Loucy (cell line): ENCODE data around the gene TBC1D30.
"Not testable (repeated sequence)": the region's sequence is repeated elsewhere in the genome, so short reads cannot be mapped to it uniquely, and the experiment has no call there.

Source experiments
- H2AFZ ChIP-seq: fragments of 200-600 bp; sonication (generic); 2 replicates; pipeline ENCODE4 v1.6.0; 2016; ENCODE audit warnings: antibody characterized with exemption, mild to moderate bottlenecking, low read length, moderate library complexity
- H3F3A ChIP-seq: fragments of 200-600 bp; 2 replicates; pipeline ENCODE4 v1.6.0; 2016; ENCODE audit warnings: antibody characterized with exemption, low read depth, mild to moderate bottlenecking
- H3K27me3 ChIP-seq: fragments of 200-600 bp; sonication (generic); 2 replicates; pipeline ENCODE4 v1.6.1; 2014; ENCODE audit warnings: low read length, mild to moderate bottlenecking; ENCODE audit not compliant: insufficient read depth, poor library complexity, severe bottlenecking
- H3K36me3 ChIP-seq: fragments of 200-600 bp; sonication (generic); 2 replicates; pipeline ENCODE4 v1.6.1; 2016; ENCODE audit warnings: low read length; ENCODE audit not compliant: insufficient read depth
- H3K4me1 ChIP-seq: fragments of 200-600 bp; sonication (generic); 2 replicates; pipeline ENCODE4 v1.5.1; 2014; ENCODE audit warnings: low read length, mild to moderate bottlenecking; ENCODE audit not compliant: insufficient read depth, poor library complexity, severe bottlenecking
- H3K4me2 ChIP-seq: fragments of 200-600 bp; sonication (generic); 2 replicates; pipeline ENCODE4 v1.6.0; 2014; ENCODE audit warnings: antibody characterized with exemption, low read length, low read depth, mild to moderate bottlenecking; ENCODE audit not compliant: poor library complexity, severe bottlenecking
- H3K4me3 ChIP-seq: fragments of 200-600 bp; sonication (generic); 2 replicates; pipeline ENCODE4 v1.5.1; 2014; ENCODE audit warnings: low read length, mild to moderate bottlenecking, mixed read lengths; ENCODE audit not compliant: poor library complexity, severe bottlenecking
- H3K79me2 ChIP-seq: fragments of 200-600 bp; sonication (generic); 2 replicates; pipeline ENCODE4 v1.6.1; 2014; ENCODE audit warnings: low read length; ENCODE audit not compliant: insufficient read depth
- H3K9ac ChIP-seq: fragments of 200-600 bp; sonication (generic); 2 replicates; pipeline ENCODE4 v1.6.0; 2014; ENCODE audit warnings: mild to moderate bottlenecking, low read depth, low read length, moderate library complexity; ENCODE audit not compliant: poor library complexity, severe bottlenecking
- H3K9me2 ChIP-seq: fragments of 200-600 bp; sonication (generic); replicated peaks from 2 replicates; pipeline ENCODE4 v1.6.1; 2016; ENCODE audit warnings: low read depth, low read length, mixed read lengths
- H3K9me3 ChIP-seq: fragments of 200-600 bp; sonication (generic); 2 replicates; pipeline ENCODE4 v1.6.1; 2014; ENCODE audit warnings: mild to moderate bottlenecking, antibody characterized with exemption, low read length, low read depth; ENCODE audit not compliant: insufficient read depth
- H4K20me1 ChIP-seq: fragments of 200-600 bp; sonication (generic); 2 replicates; pipeline ENCODE4 v1.6.0; 2014; ENCODE audit warnings: antibody characterized with exemption, low read length, mild to moderate bottlenecking; ENCODE audit not compliant: insufficient read depth, poor library complexity, severe bottlenecking
- EZH2phosphoT487 ChIP-seq: fragments of 200-600 bp; IDR thresholded peaks from 2 replicates; pipeline ENCODE4 v1.6.1; 2018; ENCODE audit warnings: antibody characterized with exemption, mild to moderate bottlenecking, moderate library complexity, borderline replicate concordance
- TF ChIP-seq, protein P1 (sequence below): fragments of 200-600 bp; sonication (generic); conservative IDR thresholded peaks from 2 replicates; pipeline ENCODE4 v1.5.1; 2014; ENCODE audit warnings: mild to moderate bottlenecking, antibody characterized with exemption, low read length

The TBC1D30 gene

GRCh38 chr12:64802180-64802775, 22.2 kb upstream of the TBC1D30 start:
- H3K27me3 ChIP-seq, H4K20me1 ChIP-seq, H3K4me1 ChIP-seq, H3K9me3 ChIP-seq, H3K36me3 ChIP-seq, H3K4me3 ChIP-seq, H3K4me2 ChIP-seq, H3F3A ChIP-seq, H3K9me2 ChIP-seq, H3K9ac ChIP-seq, H2AFZ ChIP-seq, H3K79me2 ChIP-seq: not testable (repeated sequence)
- TF ChIP-seq, protein P1, sequence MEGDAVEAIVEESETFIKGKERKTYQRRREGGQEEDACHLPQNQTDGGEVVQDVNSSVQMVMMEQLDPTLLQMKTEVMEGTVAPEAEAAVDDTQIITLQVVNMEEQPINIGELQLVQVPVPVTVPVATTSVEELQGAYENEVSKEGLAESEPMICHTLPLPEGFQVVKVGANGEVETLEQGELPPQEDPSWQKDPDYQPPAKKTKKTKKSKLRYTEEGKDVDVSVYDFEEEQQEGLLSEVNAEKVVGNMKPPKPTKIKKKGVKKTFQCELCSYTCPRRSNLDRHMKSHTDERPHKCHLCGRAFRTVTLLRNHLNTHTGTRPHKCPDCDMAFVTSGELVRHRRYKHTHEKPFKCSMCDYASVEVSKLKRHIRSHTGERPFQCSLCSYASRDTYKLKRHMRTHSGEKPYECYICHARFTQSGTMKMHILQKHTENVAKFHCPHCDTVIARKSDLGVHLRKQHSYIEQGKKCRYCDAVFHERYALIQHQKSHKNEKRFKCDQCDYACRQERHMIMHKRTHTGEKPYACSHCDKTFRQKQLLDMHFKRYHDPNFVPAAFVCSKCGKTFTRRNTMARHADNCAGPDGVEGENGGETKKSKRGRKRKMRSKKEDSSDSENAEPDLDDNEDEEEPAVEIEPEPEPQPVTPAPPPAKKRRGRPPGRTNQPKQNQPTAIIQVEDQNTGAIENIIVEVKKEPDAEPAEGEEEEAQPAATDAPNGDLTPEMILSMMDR = peak; percentile 80

GRCh38 chr12:64806173-64806572, 18.3 kb upstream of the TBC1D30 start:
- no peak overlapping the region for H3K4me3 ChIP-seq
- no peaks in the 10 kb centered on the region for H3K9me2 ChIP-seq
- H3K4me2 ChIP-seq = no peak overlapping the region
- H3K9ac ChIP-seq = no peak overlapping the region
- no peak for TF ChIP-seq EZH2phosphoT487
- TF ChIP-seq, protein P1 = no peak
- H4K20me1 ChIP-seq = no peaks in the 10 kb centered on the region
- H3F3A ChIP-seq = no peaks in the 10 kb centered on the region
- no peaks in the 10 kb centered on the region for H3K36me3 ChIP-seq
- no peaks in the 10 kb centered on the region for H3K4me1 ChIP-seq
- H2AFZ ChIP-seq = no peak overlapping the region
- no peaks in the 10 kb centered on the region for H3K79me2 ChIP-seq
- no peaks in the 10 kb centered on the region for H3K27me3 ChIP-seq
- H3K9me3 ChIP-seq = no peaks in the 10 kb centered on the region

- H3F3A ChIP-seq = no peaks in the 10 kb centered on the region
- no peak overlapping the region for H2AFZ ChIP-seq
- H3K9me2 ChIP-seq = no peaks in the 10 kb centered on the region
- H3K4me2 ChIP-seq = no peak overlapping the region
- no peaks in the 10 kb centered on the region for H3K9me3 ChIP-seq
- no peaks in the 10 kb centered on the region for H3K27me3 ChIP-seq
- H3K4me1 ChIP-seq = no peaks in the 10 kb centered on the region
- H4K20me1 ChIP-seq = no peaks in the 10 kb centered on the region
- H3K79me2 ChIP-seq = no peaks in the 10 kb centered on the region
- H3K4me3 ChIP-seq = no peak overlapping the region
- TF ChIP-seq, protein P1 = no peak
- TF ChIP-seq EZH2phosphoT487 = no peak
- H3K9ac ChIP-seq = no peak overlapping the region
- no peaks in the 10 kb centered on the region for H3K36me3 ChIP-seq
These were observed 17.6 kb upstream of the TBC1D30 start for GRCh38 chr12:64806593-64807460.
